Epithelial cell of esophagus (primary cell): ENCODE measurements around the gene RAPSN.

Experiments
- DNase-seq: peaks from one replicate; pipeline ENCODE4 v3.0.0; 2010; ENCODE audit warnings: low read depth
- H3K4me3 ChIP-seq: 2 replicates; pipeline ENCODE4 v1.5.1; 2011; ENCODE audit warnings: mild to moderate bottlenecking, low read length, control low read depth
- CTCF ChIP-seq: IDR thresholded peaks from 2 replicates; pipeline ENCODE4 v1.5.1; 2011; ENCODE audit warnings: low read depth, mild to moderate bottlenecking, low read length, control low read depth, inconsistent platforms; ENCODE audit not compliant: insufficient read depth; ENCODE audit errors: missing control alignments

Gene RAPSN

GRCh38 chr11:47431356-47432083 lies 17.4 kb downstream of the RAPSN start:
- DNase-seq = no peak
- TF ChIP-seq CTCF = no peak
- H3K4me3 ChIP-seq = no peak overlapping the region

GRCh38 chr11:47430524-47430923 lies 18.4 kb downstream of the RAPSN start:
- H3K4me3 ChIP-seq = no peak overlapping the region
- TF ChIP-seq CTCF = no peak
- DNase-seq = no peak

- no peak for TF ChIP-seq CTCF
- peak; percentile 97 for DNase-seq
- peak within 1 kb of the TSS; percentile 98 for H3K4me3 ChIP-seq
These were observed 22.6 kb downstream of the RAPSN start, which contains the start of gene PSMC3 for GRCh38 chr11:47426062-47426956. Gene PSMC3, minus strand, starts transcription at chr11:47426439. Its CDS starts 160 bp downstream, at chr11:47426279.

- H3K4me3 ChIP-seq = peak overlapping the region; percentile 98
- no peak for TF ChIP-seq CTCF
- DNase-seq = no peak
These were observed 23.3 kb downstream of the RAPSN start for GRCh38 chr11:47425611-47426010.

- no peak for DNase-seq
- TF ChIP-seq CTCF = no peak
These were observed 30.3 kb downstream of the RAPSN start for GRCh38 chr11:47418454-47419259.

GRCh38 chr11:47417712-47418111 lies 31.2 kb downstream of the RAPSN start:
- TF ChIP-seq CTCF = no peak
- DNase-seq = no peak

More at GRCh38 chr11:47418454-47419259, 30.3 kb downstream of the RAPSN start:
- no peak overlapping the region for H3K4me3 ChIP-seq

More at GRCh38 chr11:47417712-47418111, 31.2 kb downstream of the RAPSN start:
- H3K4me3 ChIP-seq = no peak overlapping the region
